ENCODE measurements around the gene ZDHHC14.
A peak's percentile ranks its signal among the peaks of the same experiment; 100 is the strongest.

The ZDHHC14 gene

DNA sequence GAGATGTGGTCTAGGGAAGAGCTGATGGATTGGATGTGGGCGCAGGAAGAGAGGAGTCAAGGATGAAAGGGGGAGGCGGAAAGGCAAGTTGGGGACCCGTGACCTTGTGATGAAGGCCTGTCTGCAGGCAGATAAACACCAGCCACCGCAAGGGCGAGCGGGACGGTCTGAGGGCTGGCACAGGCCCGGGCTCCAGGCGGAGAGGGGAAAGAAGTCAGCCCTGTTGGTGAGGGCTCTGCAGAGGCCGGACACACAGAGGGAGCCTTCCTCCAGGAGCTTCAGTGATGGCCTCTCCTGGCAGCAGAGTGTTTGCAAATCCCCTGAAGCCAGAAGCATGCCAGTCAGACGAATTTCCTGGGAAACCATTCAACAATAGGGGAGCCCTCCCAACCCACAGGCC lies 112.2 kb downstream of the ZDHHC14 start:
- peaks cover 9% of the 10 kb centered on the region for H3K4me1 Mint-ChIP-seq

DNA sequence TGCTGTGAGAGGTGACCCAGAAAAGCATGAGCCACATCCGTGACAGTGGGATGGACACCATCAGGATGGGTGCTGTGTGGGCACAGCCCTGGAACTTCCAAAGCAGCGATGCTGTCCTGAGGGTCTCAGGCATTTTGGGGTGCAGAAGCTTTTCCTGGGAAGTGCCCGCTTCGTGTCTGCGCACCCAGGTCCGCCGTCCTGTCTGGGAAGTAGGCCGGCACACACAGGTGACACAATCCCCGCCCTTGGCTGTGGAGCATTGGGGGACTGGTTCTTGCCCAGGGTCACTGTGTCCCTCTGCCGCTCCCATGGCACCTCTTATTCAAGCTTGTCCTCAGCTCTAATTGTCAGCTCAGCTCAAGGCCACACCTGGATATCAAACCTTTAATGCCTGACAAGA lies 112.6 kb downstream of the ZDHHC14 start:
- H3K4me3 Mint-ChIP-seq = no peak overlapping the region
- peaks cover 2% of the 10 kb centered on the region for H3K27me3 Mint-ChIP-seq
- H3K27ac Mint-ChIP-seq = no peak overlapping the region
- H3K9me3 Mint-ChIP-seq = no peaks in the 10 kb centered on the region
- H3K36me3 Mint-ChIP-seq = peaks cover 3% of the 10 kb centered on the region
- H3K4me1 Mint-ChIP-seq = peaks cover 8% of the 10 kb centered on the region

More for the DNA sequence above, 112.2 kb downstream of the ZDHHC14 start:
- H3K27ac Mint-ChIP-seq = no peak overlapping the region
- H3K27me3 Mint-ChIP-seq = peaks cover 2% of the 10 kb centered on the region
- H3K4me3 Mint-ChIP-seq = no peak overlapping the region
- peaks cover 3% of the 10 kb centered on the region for H3K36me3 Mint-ChIP-seq
- H3K9me3 Mint-ChIP-seq = no peaks in the 10 kb centered on the region

DNA sequence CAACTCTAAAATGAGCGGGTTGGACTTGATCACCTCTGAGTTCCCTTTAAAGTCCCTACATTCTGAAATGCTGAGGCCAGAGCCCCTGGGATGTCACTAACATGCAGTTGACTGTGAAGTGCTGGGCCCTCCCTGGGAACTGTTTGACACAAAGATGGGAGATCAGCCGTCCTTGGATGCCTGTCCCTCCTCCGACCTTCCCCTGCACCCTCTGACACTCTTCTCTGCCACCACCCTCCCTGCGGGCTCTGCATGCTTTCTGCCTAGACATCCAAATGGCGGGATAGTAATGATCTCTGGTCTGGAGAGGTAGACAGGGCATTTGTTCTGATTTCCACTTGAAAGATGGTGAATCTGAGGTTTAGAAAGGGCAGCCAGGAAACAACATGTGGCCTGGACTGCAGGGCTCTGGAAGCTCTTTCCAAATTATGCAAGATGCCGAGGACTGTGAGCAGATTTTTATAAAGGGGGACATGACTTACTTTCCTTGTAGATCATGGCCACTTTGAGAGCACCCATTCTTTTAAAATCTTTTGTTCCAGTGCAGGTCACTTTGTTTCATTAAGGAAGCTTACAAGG lies 113.2 kb downstream of the ZDHHC14 start:
- no peaks in the 10 kb centered on the region for H3K9me3 Mint-ChIP-seq
- peaks cover 2% of the 10 kb centered on the region for H3K27me3 Mint-ChIP-seq
- no peak overlapping the region for H3K27ac Mint-ChIP-seq
- H3K4me3 Mint-ChIP-seq = no peak overlapping the region
- H3K4me1 Mint-ChIP-seq = peaks cover 7% of the 10 kb centered on the region
- peaks cover 3% of the 10 kb centered on the region for H3K36me3 Mint-ChIP-seq

DNA sequence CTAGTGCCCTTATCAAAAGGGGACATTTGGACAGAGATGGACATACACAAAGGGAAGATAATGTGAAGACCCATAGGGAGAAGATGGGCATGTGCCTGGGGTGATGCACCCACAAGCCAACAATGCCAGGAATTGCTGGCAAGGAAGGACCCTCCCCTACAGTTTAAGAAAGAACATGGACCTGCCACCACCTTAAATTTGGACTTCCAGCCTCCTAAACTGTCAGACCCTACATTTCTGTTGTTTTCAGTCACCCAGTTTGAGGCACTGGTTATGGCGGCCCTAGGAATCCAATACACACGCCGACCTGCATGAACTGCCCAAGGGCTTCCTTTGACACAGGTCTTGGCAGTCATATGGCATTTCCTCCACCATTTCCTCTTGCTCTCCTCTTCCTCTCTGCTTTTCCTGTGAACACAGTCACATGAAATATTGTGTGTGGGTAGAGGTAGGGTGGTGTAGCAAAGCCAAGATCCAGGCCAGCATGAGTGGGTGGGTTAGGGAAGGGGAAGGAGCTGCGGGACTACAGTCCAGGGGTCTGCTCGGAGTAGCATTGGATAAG lies 115.6 kb downstream of the ZDHHC14 start:
- Mint-ChIP-seq H3K27ac (no peak overlapping the region), H3K9me3 (no peaks in the 10 kb centered on the region), H3K36me3 (peaks cover 3% of the 10 kb centered on the region), H3K27me3 (no peaks in the 10 kb centered on the region), H3K4me1 (no peaks in the 10 kb centered on the region), H3K4me3 (no peak overlapping the region)

DNA sequence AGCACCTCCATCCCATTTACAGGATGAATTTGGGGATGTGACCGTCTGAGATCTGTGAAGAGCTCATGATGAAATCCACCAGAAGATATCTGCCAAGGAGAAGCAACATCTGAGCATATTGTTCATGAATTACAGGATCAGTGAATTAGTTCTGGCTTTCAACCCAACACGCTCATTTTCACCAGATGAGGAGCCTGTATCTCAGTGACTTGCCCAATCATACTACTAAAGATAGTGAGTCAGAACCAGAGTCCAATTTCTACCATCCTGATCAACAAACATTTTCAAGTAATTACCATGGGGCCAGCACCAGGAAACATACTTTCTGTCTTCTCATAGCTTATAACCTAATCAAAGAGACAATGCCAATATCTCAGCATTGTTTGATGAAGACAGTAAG lies 116.6 kb downstream of the ZDHHC14 start:
- no peak overlapping the region for H3K4me3 Mint-ChIP-seq
- peaks cover 3% of the 10 kb centered on the region for H3K36me3 Mint-ChIP-seq
- H3K27me3 Mint-ChIP-seq = no peaks in the 10 kb centered on the region
- H3K4me1 Mint-ChIP-seq = no peaks in the 10 kb centered on the region
- H3K9me3 Mint-ChIP-seq = no peaks in the 10 kb centered on the region
- H3K27ac Mint-ChIP-seq = no peak overlapping the region

DNA sequence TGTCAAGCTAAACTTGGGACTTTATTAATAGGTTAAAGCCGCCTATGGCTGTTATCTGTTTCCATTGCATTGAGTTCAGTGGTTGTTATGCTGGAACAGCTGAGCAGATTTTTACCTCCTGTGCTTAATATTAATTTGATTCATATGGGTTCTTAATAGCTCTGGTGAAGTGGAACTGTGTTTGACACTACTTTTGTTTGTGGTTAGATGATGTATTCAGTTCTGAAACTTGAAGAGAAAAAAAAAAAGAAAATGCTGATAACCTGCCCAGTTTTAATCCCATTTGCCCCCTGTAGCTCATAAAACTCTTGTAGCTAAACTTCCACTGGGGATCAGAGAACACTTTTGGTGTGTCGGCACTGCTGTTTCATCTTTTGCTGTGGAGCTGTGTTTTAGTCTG lies 117.8 kb downstream of the ZDHHC14 start:
- H3K9me3 Mint-ChIP-seq = no peaks in the 10 kb centered on the region
- H3K4me3 Mint-ChIP-seq = no peak overlapping the region
- no peaks in the 10 kb centered on the region for H3K4me1 Mint-ChIP-seq
- peaks cover 3% of the 10 kb centered on the region for H3K36me3 Mint-ChIP-seq
- H3K27ac Mint-ChIP-seq = no peak overlapping the region
- no peaks in the 10 kb centered on the region for H3K27me3 Mint-ChIP-seq

DNA sequence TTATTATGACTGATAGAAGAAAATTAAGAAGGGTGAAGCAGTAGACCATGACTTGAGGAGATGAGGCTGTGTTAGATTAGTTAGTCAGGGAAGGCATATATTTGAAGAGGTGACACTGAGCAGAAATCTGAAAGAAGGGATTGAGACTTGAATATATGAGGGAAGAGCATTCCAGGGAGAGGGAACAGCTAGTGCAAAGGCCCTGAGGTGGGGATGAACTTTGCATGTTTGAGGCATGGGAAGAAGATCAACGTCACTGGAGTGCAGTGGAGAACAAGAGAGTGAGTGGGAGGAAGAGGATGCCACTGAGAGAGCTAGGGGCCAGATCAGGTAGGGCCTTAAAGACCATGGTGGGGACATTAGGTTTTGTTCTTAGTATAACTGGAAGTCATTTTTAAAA lies 119.0 kb downstream of the ZDHHC14 start:
- H3K4me3 Mint-ChIP-seq = no peak overlapping the region
- peaks cover 3% of the 10 kb centered on the region for H3K9me3 Mint-ChIP-seq
- no peak overlapping the region for H3K27ac Mint-ChIP-seq
- H3K4me1 Mint-ChIP-seq = no peaks in the 10 kb centered on the region
- H3K27me3 Mint-ChIP-seq = no peaks in the 10 kb centered on the region
- H3K36me3 Mint-ChIP-seq = peaks cover 4% of the 10 kb centered on the region

DNA sequence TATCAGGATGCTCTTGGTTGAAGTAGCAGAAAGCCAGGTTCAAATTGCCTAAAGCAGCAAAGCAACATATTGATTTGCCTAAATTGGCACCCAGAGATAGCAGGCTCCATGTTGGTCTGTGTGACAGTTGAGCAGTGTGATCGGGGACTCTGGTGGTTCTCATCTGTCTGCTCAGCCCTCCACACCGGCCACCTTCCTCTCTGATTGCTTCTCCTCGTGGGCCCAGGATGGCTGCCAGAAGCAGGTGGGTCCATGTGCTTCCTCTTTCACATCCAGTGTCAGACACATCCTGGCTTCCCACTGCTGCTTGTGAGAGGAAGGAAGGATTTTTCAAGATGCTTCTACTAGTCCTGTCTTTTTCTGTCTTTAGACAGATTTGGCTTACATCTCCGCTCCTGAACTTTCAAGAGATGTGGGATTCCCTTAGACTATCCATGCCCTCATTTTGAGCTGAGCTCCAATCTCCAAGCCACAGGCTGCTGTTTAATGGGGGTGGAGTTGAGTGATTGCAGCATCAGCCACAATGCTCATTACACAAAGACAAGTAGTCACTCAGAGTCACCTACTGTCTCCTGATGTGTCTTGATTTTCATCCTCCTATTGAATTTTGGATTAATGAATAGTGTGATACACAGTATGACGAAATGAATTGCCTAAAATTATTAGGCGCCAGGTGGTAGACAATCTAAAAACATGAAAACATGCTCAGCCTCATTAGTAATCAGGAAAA lies 122.2 kb downstream of the ZDHHC14 start:
- no peak overlapping the region for H3K4me3 Mint-ChIP-seq
- H3K4me1 Mint-ChIP-seq = no peaks in the 10 kb centered on the region
- peaks cover 14% of the 10 kb centered on the region for H3K36me3 Mint-ChIP-seq
- H3K27ac Mint-ChIP-seq = no peak overlapping the region
- H3K27me3 Mint-ChIP-seq = no peaks in the 10 kb centered on the region
- peaks cover 5% of the 10 kb centered on the region for H3K9me3 Mint-ChIP-seq

DNA sequence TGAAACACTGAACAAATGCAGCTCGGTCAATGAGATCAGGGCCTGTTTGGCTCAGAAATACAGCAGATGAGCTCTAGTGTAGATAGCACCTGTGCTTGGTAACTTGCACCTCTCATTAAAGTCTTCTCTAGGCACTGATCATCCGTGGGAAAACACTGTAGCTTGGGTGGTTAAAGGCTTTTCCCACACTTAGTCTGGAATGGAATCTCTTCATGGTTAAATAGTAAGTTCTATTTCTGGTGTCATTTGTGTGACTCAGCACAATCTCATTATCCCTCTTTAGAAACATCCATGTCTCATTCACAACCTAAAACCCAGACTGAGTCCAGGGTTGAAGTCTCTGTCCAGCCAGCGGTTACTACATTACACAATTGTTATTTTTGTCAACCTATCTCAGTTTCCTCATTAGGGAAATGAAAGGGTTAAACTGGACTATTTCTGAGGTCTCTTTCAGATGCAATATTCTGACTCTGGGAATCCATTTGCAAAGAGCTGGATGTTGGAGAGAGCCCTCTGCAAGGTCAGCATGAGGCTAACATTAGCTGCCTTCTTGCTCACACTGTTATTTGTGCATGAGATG lies 125.0 kb downstream of the ZDHHC14 start:
- Mint-ChIP-seq H3K9me3 (peaks cover 5% of the 10 kb centered on the region), H3K4me1 (peaks cover 10% of the 10 kb centered on the region), H3K36me3 (peaks cover 15% of the 10 kb centered on the region), H3K4me3 (no peak overlapping the region), H3K27me3 (no peaks in the 10 kb centered on the region), H3K27ac (no peak overlapping the region)

DNA sequence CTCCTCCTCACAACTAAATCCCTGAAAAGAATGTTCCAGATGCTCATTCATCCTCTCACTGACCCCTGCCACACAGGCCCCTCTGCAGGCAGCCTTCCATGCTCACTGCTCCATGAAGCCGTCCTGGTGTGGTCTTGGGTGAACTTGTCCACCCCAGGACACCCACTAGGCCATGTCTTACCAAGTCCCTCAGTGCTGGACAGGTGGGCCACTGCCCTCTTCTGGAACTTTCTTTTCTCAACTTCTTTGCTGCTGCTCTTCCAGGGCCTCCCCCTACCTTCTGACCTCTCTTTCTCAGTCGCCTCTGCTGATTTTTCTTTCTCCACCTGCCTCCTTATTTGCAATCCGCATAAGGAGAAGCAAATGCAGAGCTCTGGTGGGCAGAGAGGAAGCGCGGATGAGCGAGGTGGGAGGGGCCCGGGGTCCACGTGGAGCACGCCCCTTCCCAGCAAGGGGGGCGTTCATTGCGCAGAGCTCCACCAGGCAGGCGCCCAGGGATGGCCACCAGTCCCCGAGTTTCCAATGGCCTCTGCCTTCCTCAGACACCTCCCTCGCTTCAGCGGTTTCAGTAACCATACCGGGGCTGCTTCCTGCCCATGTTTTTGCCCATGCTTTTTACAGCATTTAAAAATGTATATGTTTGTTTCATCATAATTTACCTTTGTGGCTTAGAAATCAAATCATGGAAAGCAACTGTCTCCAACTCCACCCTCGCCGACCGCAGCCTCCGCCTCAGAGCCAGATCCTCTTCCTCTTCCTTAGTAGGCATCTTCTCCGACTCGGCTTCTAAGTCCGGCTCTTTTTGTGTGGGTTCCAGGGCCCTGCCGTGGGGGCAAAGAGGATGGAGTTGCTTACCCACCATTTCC lies 129.6 kb downstream of the ZDHHC14 start:
- Mint-ChIP-seq H3K27me3 (no peaks in the 10 kb centered on the region), H3K27ac (no peak overlapping the region), H3K9me3 (no peaks in the 10 kb centered on the region), H3K4me3 (peak overlapping the region; percentile 78), H3K36me3 (peaks cover 10% of the 10 kb centered on the region), H3K4me1 (peaks cover 11% of the 10 kb centered on the region)

DNA sequence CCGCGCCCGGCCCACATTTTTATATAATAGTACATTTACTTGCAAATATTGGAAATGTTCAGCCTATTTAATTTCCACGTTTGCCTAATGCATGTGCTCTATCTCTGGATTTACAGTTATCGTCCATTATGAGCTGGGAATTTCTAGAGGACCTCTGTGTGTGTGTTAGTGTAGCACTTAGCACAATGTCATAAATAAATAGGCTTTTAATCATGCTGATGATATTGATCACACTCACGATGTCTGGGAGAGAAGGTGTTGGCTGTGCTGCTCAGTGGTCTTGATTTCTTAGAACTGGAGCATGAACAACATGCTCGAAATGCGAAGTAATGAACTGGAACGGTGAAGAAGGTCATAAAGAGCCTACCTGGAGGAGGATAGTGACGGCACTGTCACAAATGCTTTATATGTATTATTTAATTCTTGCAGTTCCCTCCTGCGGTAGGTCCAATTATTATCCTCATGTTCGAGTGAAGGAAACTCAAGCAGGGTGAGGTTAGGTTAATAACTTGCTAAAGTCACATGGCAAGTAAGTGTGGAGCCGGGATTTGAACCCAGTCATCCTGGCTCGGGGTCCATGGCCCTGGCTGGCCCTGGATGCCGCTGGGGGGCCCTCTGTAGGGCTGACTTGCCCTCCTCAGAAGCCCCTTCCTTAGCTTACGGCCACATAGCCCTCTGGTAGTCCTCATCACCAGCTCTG lies 130.8 kb downstream of the ZDHHC14 start:
- Mint-ChIP-seq H3K27me3 (no peaks in the 10 kb centered on the region), H3K4me3 (no peak overlapping the region), H3K36me3 (peaks cover 4% of the 10 kb centered on the region), H3K9me3 (no peaks in the 10 kb centered on the region), H3K4me1 (peaks cover 11% of the 10 kb centered on the region), H3K27ac (no peak overlapping the region)

DNA sequence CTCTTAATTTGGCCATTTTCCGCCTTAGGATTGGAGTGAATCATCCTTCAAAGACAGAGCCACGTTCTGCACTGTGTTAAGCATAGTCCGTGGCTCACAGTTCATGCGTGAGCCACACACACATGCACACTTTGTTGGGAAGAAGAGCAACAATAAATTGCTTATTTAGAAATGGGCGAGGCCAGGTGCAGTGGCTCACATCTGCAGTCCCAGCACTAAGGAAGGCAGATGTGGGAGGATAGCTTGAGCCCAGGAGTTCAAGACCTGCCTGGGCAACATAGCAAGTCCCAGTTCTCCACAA lies 131.3 kb downstream of the ZDHHC14 start:
- peaks cover 4% of the 10 kb centered on the region for H3K36me3 Mint-ChIP-seq
- no peaks in the 10 kb centered on the region for H3K9me3 Mint-ChIP-seq
- H3K27ac Mint-ChIP-seq = no peak overlapping the region
- peaks cover 11% of the 10 kb centered on the region for H3K4me1 Mint-ChIP-seq
- H3K27me3 Mint-ChIP-seq = no peaks in the 10 kb centered on the region
- no peak overlapping the region for H3K4me3 Mint-ChIP-seq

DNA sequence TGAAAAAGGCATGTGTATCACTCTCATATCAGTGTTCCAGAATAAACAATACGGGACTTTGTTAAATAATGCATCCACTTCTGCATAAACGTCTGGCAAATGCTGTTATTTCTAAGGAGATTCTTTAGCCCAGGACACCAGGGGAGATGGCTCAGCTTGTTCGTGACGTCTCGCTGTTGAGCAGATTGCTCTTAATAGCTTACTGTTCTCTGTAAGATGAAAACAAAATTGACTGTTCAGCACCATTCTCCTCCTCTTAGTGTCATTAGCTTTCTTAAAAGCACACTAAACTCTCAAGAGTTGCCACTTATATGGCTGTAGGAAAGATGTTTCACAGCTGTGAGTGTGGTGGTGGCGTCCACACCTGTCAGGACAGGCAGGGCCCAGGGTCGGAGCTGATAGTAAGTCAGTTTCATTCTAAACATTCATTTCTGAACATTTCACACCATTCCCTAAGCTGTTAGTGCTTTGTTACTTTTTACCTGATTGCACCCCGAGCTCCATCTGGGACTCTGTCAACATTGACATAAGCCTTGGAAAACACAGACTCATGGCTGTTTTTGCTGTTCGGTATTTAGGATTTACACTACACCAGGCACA lies 132.1 kb downstream of the ZDHHC14 start:
- Mint-ChIP-seq H3K36me3 (peaks cover 2% of the 10 kb centered on the region), H3K4me3 (no peak overlapping the region), H3K27me3 (no peaks in the 10 kb centered on the region), H3K9me3 (no peaks in the 10 kb centered on the region), H3K27ac (no peak overlapping the region), H3K4me1 (peaks cover 11% of the 10 kb centered on the region)

DNA sequence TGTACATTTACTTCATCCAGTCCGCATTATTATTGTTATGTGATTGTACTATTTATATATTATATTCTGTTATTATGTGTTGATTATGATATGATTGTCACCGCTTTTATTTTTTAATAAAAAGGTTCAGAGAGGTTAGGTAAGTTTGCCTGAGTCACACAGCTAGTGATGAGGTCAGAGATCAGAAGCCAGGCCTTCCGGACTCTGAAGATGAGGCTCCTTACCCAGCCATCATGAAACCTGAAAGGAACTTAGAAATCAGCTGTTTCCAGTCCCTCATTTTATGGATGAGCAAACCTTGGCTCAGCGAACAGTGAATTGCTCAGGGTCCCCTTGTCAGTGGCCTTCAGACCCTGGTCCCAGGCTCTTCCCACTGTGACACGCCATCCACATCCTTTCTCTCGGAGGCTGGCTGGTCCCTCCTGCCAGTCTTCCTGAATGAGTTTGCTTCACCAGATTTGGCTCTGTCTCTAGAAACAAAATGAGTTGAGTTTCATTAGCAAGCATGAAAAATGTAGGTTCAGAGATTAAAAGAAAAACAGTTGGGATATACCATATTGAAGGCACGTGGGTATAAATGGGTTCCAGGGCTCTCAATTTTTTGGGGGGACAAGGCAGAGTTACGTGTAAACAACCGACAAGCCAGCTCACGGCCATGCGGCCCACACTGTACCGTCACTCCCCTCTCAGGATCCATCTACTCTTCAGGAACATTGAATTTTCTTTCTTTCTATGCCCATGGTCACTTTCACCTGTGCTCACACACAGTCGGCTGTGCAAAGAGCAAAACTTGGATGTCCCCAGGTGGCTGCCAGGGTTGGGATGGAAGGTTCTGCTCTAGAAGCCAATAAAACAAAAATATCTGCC lies 132.9 kb downstream of the ZDHHC14 start:
- no peak overlapping the region for H3K27ac Mint-ChIP-seq
- H3K27me3 Mint-ChIP-seq = no peaks in the 10 kb centered on the region
- no peak overlapping the region for H3K4me3 Mint-ChIP-seq
- peaks cover 11% of the 10 kb centered on the region for H3K4me1 Mint-ChIP-seq
- no peaks in the 10 kb centered on the region for H3K9me3 Mint-ChIP-seq
- H3K36me3 Mint-ChIP-seq = no peaks in the 10 kb centered on the region

Data from activated naive CD4-positive, alpha-beta T cell treated with anti-CD3 and anti-CD28 coated beads, Interleukin-2, amount 50 U/mL, for 24 hours (primary cell).